Prostate gland (tissue), 2 donors: ENCODE data around the gene CIB1. TPM values are rescaled to one million over a fixed set of nuclear protein-coding genes. Genes with fewer than 3 reads are reported as not detected.

Experiments
- DNase-seq: peaks from one replicate; pipeline ENCODE4 v3.0.0-alpha.2; 2019; ENCODE audit warnings: low spot score
- H3K27ac ChIP-seq, 2 donors: fragments of 200-600 bp; sonication (generic); 2 replicates each; pipeline ENCODE4 v1.5.1; 2017 to 2019
- H3K27me3 ChIP-seq: fragments of 200-600 bp; sonication (generic); replicated peaks from 2 replicates; pipeline ENCODE4 v1.5.1; 2019; ENCODE audit not compliant: insufficient read depth
- H3K36me3 ChIP-seq, 2 donors: fragments of 200-600 bp; sonication (generic); 1 replicate in 1 of 2; 2 replicates in 1 of 2; pipeline versions ENCODE4 v1.5.1 to v1.8.1; 2017 to 2019
- H3K4me1 ChIP-seq: fragments of 200-600 bp; sonication (generic); replicated peaks from 2 replicates; pipeline ENCODE4 v1.5.1; 2019
- H3K4me3 ChIP-seq, 2 donors: fragments of 200-600 bp; sonication (generic); 2 replicates each; pipeline ENCODE4 v1.5.1; 2017 to 2019
- H3K9me3 ChIP-seq: fragments of 200-600 bp; sonication (generic); 2 replicates; pipeline ENCODE4 v1.5.1; 2017
- POLR2A ChIP-seq: fragments of 450-650 bp; IDR thresholded peaks from one replicate; pipeline ENCODE4 v1.6.1; 2016; ENCODE audit warnings: antibody characterized with exemption, mild to moderate bottlenecking
- POLR2AphosphoS5 ChIP-seq: sonication (generic); formaldehyde crosslinking; IDR thresholded peaks from one replicate; pipeline ENCODE4 v1.6.1; 2017; ENCODE audit warnings: antibody characterized with exemption
- WGBS: methylation state at CpG from one replicate; pipeline ENCODE4 v1.1.5; 2018; 5-methylcytosine and 5-hydroxymethylcytosine counted together
- intact Hi-C: fragments of 100-400 bp; cut with DNase I; formaldehyde crosslinking; loops from one replicate; pipeline ENCODE4 v1.14.2; 2022
- total RNA-seq, 2 donors: library from RNA; depleted of rRNA; stranded (reverse); fragments of >200 nt; gene quantifications; one replicate each; pipeline ENCODE4 v1.1.0, GENCODE V29; 2016
- TF ChIP-seq, protein P1 (sequence below), 4 experiments: fragments of 200-600 bp in 2 of 4; fragments of 450-650 bp in 2 of 4; sonication (generic) in 2 of 4; IDR thresholded peaks; 1 replicate in 3 of 4; 2 replicates in 1 of 4; pipeline ENCODE4 v1.5.1; 2016 to 2019; ENCODE audit warnings: antibody characterized with exemption in 4 of 4, mild to moderate bottlenecking in 2 of 4, moderate library complexity in 2 of 4

The CIB1 gene
- total RNA-seq, 2 donors from 2014 or later, result 48.3 to 104 TPM

DNA sequence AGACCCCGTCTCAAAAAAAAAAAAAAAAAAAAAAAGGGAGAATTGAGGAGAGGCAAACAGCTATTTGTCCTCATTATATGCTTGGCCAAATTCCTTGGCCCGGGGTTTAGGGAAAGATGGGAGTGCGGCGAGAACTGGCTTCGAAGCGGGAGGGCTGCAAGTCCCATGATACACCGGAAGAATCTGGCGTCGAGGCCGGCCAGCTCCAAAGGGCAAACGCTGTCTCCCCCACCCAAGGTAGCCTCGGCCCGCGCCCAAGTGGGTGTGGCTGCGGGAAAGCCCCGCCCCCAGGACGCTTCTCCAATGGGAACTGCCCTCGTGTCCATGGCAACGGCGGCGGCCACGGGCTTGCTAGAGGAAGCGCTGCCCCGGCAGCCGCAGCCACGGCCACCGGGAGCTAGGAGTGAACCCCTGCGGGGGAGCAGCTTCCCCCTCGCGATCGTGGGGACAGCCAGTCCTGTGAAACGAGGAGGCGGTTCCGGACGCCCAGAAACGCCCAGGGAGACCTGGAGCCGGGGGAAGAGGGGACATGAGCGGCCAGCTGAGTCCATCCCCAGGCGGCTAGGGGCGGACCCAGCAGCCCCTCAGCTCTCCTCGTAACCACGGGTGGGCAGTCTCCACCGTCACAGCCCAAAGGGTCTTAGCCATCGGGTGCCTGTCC lies 15.6 kb upstream of the CIB1 start, which contains the start of gene TTLL13:
Gene TTLL13 (plus strand): TSS at position 354 of the 661 bp plus-strand sequence. CDS start 1,075 bp downstream, outside the sequence.
- intact Hi-C loops, result loop anchor here (2.0 kb wide), 1 partner anchor 15 kb away; the partner anchor contains the start of gene GDPGP1
- Histone ChIP-seq H3K4me1 (no peaks in the 10 kb centered on the region), H3K27ac (peak within 1 kb of the TSS in 1 of 2 donors; percentile 22), H3K4me3 (peak within 1 kb of the TSS; percentile 43 to 52), H3K9me3 (no peaks in the 10 kb centered on the region), H3K36me3 (no peaks in the 10 kb centered on the region), H3K27me3 (no peaks in the 10 kb centered on the region)
- peak; percentile 92 for DNase-seq
- WGBS, result under 1% methylated on average over 42 of the region's 44 CpGs
- TF ChIP-seq POLR2A (peak; percentile 38), POLR2AphosphoS5 (peak; percentile 67)
- TF ChIP-seq, protein P1, sequence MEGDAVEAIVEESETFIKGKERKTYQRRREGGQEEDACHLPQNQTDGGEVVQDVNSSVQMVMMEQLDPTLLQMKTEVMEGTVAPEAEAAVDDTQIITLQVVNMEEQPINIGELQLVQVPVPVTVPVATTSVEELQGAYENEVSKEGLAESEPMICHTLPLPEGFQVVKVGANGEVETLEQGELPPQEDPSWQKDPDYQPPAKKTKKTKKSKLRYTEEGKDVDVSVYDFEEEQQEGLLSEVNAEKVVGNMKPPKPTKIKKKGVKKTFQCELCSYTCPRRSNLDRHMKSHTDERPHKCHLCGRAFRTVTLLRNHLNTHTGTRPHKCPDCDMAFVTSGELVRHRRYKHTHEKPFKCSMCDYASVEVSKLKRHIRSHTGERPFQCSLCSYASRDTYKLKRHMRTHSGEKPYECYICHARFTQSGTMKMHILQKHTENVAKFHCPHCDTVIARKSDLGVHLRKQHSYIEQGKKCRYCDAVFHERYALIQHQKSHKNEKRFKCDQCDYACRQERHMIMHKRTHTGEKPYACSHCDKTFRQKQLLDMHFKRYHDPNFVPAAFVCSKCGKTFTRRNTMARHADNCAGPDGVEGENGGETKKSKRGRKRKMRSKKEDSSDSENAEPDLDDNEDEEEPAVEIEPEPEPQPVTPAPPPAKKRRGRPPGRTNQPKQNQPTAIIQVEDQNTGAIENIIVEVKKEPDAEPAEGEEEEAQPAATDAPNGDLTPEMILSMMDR (IDR thresholded peaks at IDR 0.05), result no peak

DNA sequence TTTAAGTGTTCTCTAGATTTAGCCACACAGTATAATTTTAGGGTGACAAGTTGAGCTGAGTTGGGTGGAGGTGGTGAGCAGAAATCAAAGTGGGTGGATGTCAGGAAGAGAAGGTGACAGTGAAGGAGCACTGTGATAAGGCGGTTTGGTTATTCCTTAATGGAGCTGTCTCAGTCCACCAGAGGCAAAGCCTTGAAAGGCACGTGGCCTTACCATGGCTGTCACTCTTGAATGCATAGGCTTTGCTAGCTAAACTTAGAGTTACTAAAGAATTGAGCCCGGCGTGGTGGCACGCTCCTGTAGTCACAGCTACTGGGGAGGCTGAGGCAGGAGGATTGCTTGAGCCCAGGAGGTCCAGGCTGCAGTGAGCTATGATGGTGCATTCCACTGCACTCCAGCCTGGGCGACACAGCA lies 15.1 kb upstream of the CIB1 start:
- no peak for DNase-seq
- Histone ChIP-seq H3K4me1 (no peaks in the 10 kb centered on the region), H3K4me3 (peak overlapping the region in 1 of 2 donors; percentile 43), H3K9me3 (no peaks in the 10 kb centered on the region), H3K27ac (no peak overlapping the region), H3K27me3 (no peaks in the 10 kb centered on the region), H3K36me3 (no peaks in the 10 kb centered on the region)
- 67% methylated on average over 6 of the region's 6 CpGs for WGBS
- intact Hi-C loops, result loop anchor here (2.0 kb wide), 1 partner anchor 14 kb away; the partner anchor contains the start of gene GDPGP1
- TF ChIP-seq POLR2A, result no peak
- TF ChIP-seq, protein P1 (IDR thresholded peaks at IDR 0.05), result no peak
- no peak for TF ChIP-seq POLR2AphosphoS5

DNA sequence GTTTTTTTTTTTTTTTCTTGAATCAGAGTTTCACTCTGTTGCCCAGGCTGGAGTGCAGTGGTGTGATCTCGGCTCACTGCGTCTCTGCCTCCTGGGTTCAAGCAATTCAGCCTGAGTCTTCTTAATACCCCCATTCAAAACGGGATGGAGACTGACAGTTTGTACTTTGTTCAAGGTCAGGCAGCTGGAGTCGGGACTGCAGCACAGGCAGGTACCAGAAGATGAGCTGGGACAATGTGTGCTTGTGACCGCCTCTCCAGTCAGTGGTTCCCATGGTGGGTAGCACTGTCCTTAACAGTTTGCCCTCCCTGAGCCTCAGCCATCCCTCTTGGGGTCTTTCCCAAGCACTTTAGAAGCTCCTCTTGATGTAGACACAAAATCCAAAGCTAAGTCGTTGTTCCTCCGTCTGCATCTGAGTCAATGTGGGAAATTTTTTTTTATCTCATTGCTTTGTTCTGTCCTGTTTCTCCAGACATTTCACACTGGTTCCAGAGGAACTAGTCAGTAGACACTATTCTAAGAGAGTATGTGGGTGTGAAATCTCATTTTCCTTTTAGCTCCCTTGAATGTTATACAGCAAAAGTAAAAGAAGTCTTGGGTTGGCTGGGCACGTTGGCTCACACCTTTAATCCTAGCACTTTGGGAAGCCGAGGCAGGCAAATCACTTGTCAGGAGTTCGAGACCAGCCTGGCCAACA lies 10.3 kb upstream of the CIB1 start:
- no peak for TF ChIP-seq POLR2A
- TF ChIP-seq, protein P1 (IDR thresholded peaks at IDR 0.05), result no peak
- TF ChIP-seq POLR2AphosphoS5, result no peak
- Histone ChIP-seq H3K36me3 (no peaks in the 10 kb centered on the region), H3K27ac (no peak overlapping the region), H3K4me1 (no peaks in the 10 kb centered on the region), H3K9me3 (no peaks in the 10 kb centered on the region), H3K4me3 (no peak overlapping the region), H3K27me3 (no peaks in the 10 kb centered on the region)
- DNase-seq, result no peak
- intact Hi-C loops, result no loop called here
- 87% methylated on average over 10 of the region's 10 CpGs for WGBS

DNA sequence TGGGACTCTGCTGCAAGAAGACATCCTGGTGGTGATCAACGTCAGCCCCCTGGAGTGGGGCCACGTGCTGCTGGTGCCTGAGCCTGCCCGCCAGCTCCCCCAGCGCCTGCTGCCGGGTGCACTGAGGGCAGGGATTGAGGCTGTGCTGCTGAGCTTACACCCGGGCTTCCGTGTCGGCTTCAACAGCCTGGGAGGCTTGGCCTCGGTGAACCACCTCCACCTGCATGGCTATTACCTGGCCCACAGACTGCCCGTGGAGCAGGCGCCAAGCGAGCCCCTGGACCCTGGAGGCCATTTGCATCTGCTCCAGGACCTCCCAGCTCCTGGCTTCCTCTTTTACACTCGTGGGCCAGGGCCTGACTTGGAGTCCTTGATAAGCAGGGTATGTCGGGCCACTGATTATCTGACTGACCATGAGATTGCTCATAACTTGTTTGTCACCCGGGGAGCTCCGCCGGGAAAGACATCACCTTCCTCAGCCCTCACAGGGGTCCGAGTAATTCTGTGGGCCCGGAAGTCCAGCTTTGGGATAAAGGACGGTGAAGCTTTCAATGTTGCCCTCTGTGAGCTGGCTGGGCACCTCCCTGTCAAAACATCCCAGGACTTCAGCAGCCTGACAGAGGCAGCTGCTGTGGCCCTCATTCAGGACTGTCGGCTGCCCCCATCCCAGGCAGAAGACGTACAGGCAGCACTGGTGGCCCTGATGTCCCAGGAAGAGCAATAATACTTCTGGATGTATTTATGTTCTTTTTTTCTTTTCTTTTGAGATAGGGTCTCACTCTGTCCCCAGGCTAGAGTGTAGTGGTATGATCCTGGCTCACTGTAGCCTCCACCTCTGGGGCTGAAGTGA lies 7.8 kb upstream of the CIB1 start:
- H3K36me3 ChIP-seq, result peaks cover 0 to 2% of the 10 kb centered on the region in 2 donors
- DNase-seq, result no peak
- 78% methylated on average over 16 of the region's 22 CpGs for WGBS
- no peaks in the 10 kb centered on the region for H3K9me3 ChIP-seq
- intact Hi-C loops, result no loop called here
- H3K27ac ChIP-seq, result no peak overlapping the region
- H3K27me3 ChIP-seq, result no peaks in the 10 kb centered on the region
- no peak for TF ChIP-seq POLR2A
- TF ChIP-seq POLR2AphosphoS5, result no peak
- TF ChIP-seq, protein P1 (IDR thresholded peaks at IDR 0.05), result no peak
- no peaks in the 10 kb centered on the region for H3K4me1 ChIP-seq
- H3K4me3 ChIP-seq, result no peak overlapping the region
